Stimulated activated CD8-positive, alpha-beta memory T cell treated with anti-CD3 and anti-CD28 coated beads, Interleukin-15, amount 100 ng/mL, for 1 hour (primary cell): ENCODE results near the gene TARM1.
"Not testable (repeated sequence)": the region's sequence is repeated elsewhere in the genome, so short reads cannot be mapped to it uniquely, and the experiment has no call there.

ENCODE experiments used
- DNase-seq: peaks from one replicate; pipeline ENCODE4 v3.0.0-alpha.2; 2020; ENCODE audit warnings: low read depth

The TARM1 gene

GRCh38 chr19:54099903-54100255 is 18.7 kb upstream of the TARM1 start:
- DNase-seq = not testable (repeated sequence)

GRCh38 chr19:54099190-54099902 is 18.2 kb upstream of the TARM1 start:
- DNase-seq = no peak

GRCh38 chr19:54096617-54097106 is 15.5 kb upstream of the TARM1 start:
- no peak for DNase-seq

- not testable (repeated sequence) for DNase-seq
These were observed 14.9 kb upstream of the TARM1 start for GRCh38 chr19:54095859-54096616.

- no peak for DNase-seq
These were observed 14.1 kb upstream of the TARM1 start for GRCh38 chr19:54095136-54095858.

GRCh38 chr19:54094426-54095000 is 13.3 kb upstream of the TARM1 start:
- DNase-seq = no peak

GRCh38 chr19:54084410-54084809 is 3.2 kb upstream of the TARM1 start:
- no peak for DNase-seq

GRCh38 chr19:54077334-54077733 is 3.8 kb downstream of the TARM1 start:
- no peak for DNase-seq

GRCh38 chr19:54074851-54075250 is 6.3 kb downstream of the TARM1 start:
- DNase-seq = no peak

GRCh38 chr19:54073829-54074228 is 7.3 kb downstream of the TARM1 start:
- DNase-seq = no peak

- DNase-seq = no peak
These were observed 11.7 kb downstream of the TARM1 start for GRCh38 chr19:54069470-54069869.

GRCh38 chr19:54063350-54064116 is 17.6 kb downstream of the TARM1 start, which contains the start of gene VSTM1:
Gene VSTM1, minus strand, starts transcription at chr19:54063897. Its CDS starts 120 bp downstream, at chr19:54063777.
- DNase-seq = no peak

GRCh38 chr19:54062643-54063042 is 18.5 kb downstream of the TARM1 start:
- no peak for DNase-seq

GRCh38 chr19:54047616-54048015 is 33.5 kb downstream of the TARM1 start:
- no peak for DNase-seq

GRCh38 chr19:54045771-54046170 is 35.4 kb downstream of the TARM1 start:
- no peak for DNase-seq

GRCh38 chr19:54042989-54043388 is 38.2 kb downstream of the TARM1 start:
- DNase-seq = no peak

- no peak for DNase-seq
These were observed 39.1 kb downstream of the TARM1 start for GRCh38 chr19:54041969-54042606.

- no peak for DNase-seq
These were observed 41.2 kb downstream of the TARM1 start for GRCh38 chr19:54040003-54040402.

GRCh38 chr19:54036542-54036941 is 44.6 kb downstream of the TARM1 start:
- not testable (repeated sequence) for DNase-seq

GRCh38 chr19:54035215-54036178 is 45.7 kb downstream of the TARM1 start:
- DNase-seq = no peak
